Neuronal stem cell (in vitro differentiated cells): ENCODE measurements around the gene FER1L5.

Source experiments
- DNase-seq: peaks from one replicate; pipeline ENCODE4 v3.0.0-alpha.2; 2013; ENCODE audit warnings: low spot score
- H2AFZ ChIP-seq: one replicate; pipeline ENCODE4 v1.6.1; 2013; ENCODE audit warnings: mild to moderate bottlenecking, low read length, inconsistent platforms
- H2AK5ac ChIP-seq: 2 replicates; pipeline ENCODE4 v1.6.1; 2013; ENCODE audit warnings: low read depth, mild to moderate bottlenecking, inconsistent platforms, low read length, moderate library complexity, mixed read lengths
- H2BK120ac ChIP-seq: 2 replicates; pipeline ENCODE4 v1.6.1; 2013; ENCODE audit warnings: low read depth, mild to moderate bottlenecking, inconsistent platforms, low read length, moderate library complexity, mixed read lengths
- H2BK12ac ChIP-seq: one replicate; pipeline ENCODE4 v1.6.1; 2013; ENCODE audit warnings: low read length, inconsistent platforms
- H2BK15ac ChIP-seq: 2 replicates; pipeline ENCODE4 v1.6.1; 2013; ENCODE audit warnings: mild to moderate bottlenecking, low read length, inconsistent platforms, mixed read lengths
- H2BK5ac ChIP-seq: one replicate; pipeline ENCODE4 v1.6.1; 2013; ENCODE audit warnings: inconsistent platforms, mild to moderate bottlenecking, low read length, moderate library complexity
- H3K14ac ChIP-seq: one replicate; pipeline ENCODE4 v1.6.1; 2013; ENCODE audit warnings: low read length, inconsistent platforms
- H3K18ac ChIP-seq: 2 replicates; pipeline ENCODE4 v1.6.1; 2013; ENCODE audit warnings: low read length, inconsistent platforms
- H3K23ac ChIP-seq: 2 replicates; pipeline ENCODE4 v1.6.1; 2013; ENCODE audit warnings: low read depth, mild to moderate bottlenecking, mixed read lengths, low read length, inconsistent platforms; ENCODE audit not compliant: poor library complexity
- H3K27ac ChIP-seq: replicated peaks from 3 replicates; pipeline ENCODE4 v1.5.1; 2013; ENCODE audit warnings: low read length, inconsistent platforms
- H3K27me3 ChIP-seq, 3 experiments: 2 replicates each; pipeline ENCODE4 v1.6.1; 2013; ENCODE audit warnings: low read length in 3 of 3, mild to moderate bottlenecking in 2 of 3, inconsistent platforms in 1 of 3, low read depth in 1 of 3, mixed read lengths in 1 of 3, moderate library complexity in 1 of 3; ENCODE audit not compliant: control insufficient read depth in 3 of 3, insufficient read depth in 3 of 3
- H3K36me3 ChIP-seq, 2 donors: replicated peaks in 1 of 2; 2 replicates each; pipeline ENCODE4 v1.6.1; 2013; ENCODE audit warnings: low read length in 2 of 2; ENCODE audit not compliant: control insufficient read depth in 2 of 2, insufficient read depth in 2 of 2
- H3K4ac ChIP-seq: 2 replicates; pipeline ENCODE4 v1.6.1; 2013; ENCODE audit warnings: inconsistent platforms, mild to moderate bottlenecking, low read length, moderate library complexity
- H3K4me1 ChIP-seq, 2 donors: 1 replicate in 1 of 2; 2 replicates in 1 of 2; pipeline ENCODE4 v1.6.1; 2013; ENCODE audit warnings: low read length in 2 of 2, low read depth in 1 of 2; ENCODE audit not compliant: control insufficient read depth in 2 of 2, insufficient read depth in 1 of 2
- H3K4me2 ChIP-seq: one replicate; pipeline ENCODE4 v1.6.1; 2013; ENCODE audit warnings: mild to moderate bottlenecking, low read length, inconsistent platforms; ENCODE audit not compliant: insufficient read depth, poor library complexity, severe bottlenecking
- H3K4me3 ChIP-seq, 2 donors: 2 replicates each; pipeline ENCODE4 v1.5.1; 2013; ENCODE audit warnings: low read length in 2 of 2, mild to moderate bottlenecking in 2 of 2, inconsistent platforms in 1 of 2, moderate library complexity in 1 of 2
- H3K79me1 ChIP-seq: one replicate; pipeline ENCODE4 v1.6.1; 2013; ENCODE audit warnings: low read depth, mild to moderate bottlenecking, inconsistent platforms, low read length, moderate library complexity
- H3K9ac ChIP-seq: one replicate; pipeline ENCODE4 v1.6.1; 2013; ENCODE audit warnings: mild to moderate bottlenecking, low read depth, low read length, inconsistent platforms; ENCODE audit not compliant: poor library complexity
- H3K9me3 ChIP-seq, 2 donors: replicated peaks in 1 of 2; 2 replicates each; pipeline versions ENCODE3 to v1.6.1; 2013; ENCODE audit warnings: low read length in 2 of 2, mild to moderate bottlenecking in 2 of 2, inconsistent platforms in 1 of 2, low read depth in 1 of 2, mixed read lengths in 1 of 2, moderate library complexity in 1 of 2; ENCODE audit not compliant: control insufficient read depth in 2 of 2, insufficient read depth in 1 of 2
- H4K8ac ChIP-seq: one replicate; pipeline ENCODE4 v1.6.1; 2013; ENCODE audit warnings: low read depth, mild to moderate bottlenecking, inconsistent platforms, low read length, moderate library complexity
- H4K91ac ChIP-seq: one replicate; pipeline ENCODE4 v1.6.1; 2013; ENCODE audit warnings: low read length, low read depth, mild to moderate bottlenecking, inconsistent platforms; ENCODE audit not compliant: poor library complexity
- WGBS, 2 donors: extraction: QIAGEN DNeasy Blood & Tissue Kit; methylation state at CpG; one replicate each; pipeline ENCODE4 v1.1.7; 2013; ENCODE audit warnings: missing lambda C conversion rate in 2 of 2, mixed read lengths in 1 of 2; ENCODE audit not compliant: insufficient read length in 2 of 2, insufficient replicate concordance in 1 of 2; ENCODE audit errors: extremely low coverage in 2 of 2; 5-methylcytosine and 5-hydroxymethylcytosine counted together

Gene FER1L5

DNA sequence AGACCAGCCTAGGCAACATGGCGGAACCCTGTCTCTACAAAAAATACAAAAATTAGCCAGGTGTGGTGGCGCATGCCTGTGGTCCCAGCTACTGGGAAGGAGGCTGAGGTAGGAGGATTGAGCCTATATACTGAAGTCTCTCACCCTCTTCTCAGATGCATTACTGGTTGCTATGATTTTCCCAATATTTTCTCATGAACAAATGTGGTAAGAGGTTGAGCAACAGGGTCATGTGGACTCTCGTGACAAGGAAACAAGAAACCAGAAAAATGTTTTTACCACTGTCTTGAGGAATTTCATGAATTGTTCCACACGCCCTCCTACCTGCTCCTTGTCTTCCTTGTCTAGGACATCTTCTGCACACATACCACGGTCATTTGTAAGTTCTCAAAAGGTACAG is 84.9 kb downstream of the FER1L5 start:
- Histone ChIP-seq H3K4me2 (no peak overlapping the region), H3K27ac (no peak overlapping the region), H4K91ac (no peak overlapping the region), H3K9me3 (no peaks in the 10 kb centered on the region), H4K8ac (no peak overlapping the region), H2BK12ac (no peak overlapping the region), H2BK5ac (no peak overlapping the region), H3K79me1 (peaks cover 2% of the 10 kb centered on the region), H3K4me3 (no peak overlapping the region), H3K14ac (no peak overlapping the region), H3K9ac (no peak overlapping the region), H3K27me3 (no peaks in the 10 kb centered on the region), H2AFZ (no peak overlapping the region), H2AK5ac (no peak overlapping the region), H3K4me1 (no peaks in the 10 kb centered on the region), H3K23ac (no peak overlapping the region), H2BK15ac (no peak overlapping the region), H3K4ac (no peak overlapping the region), H3K18ac (no peak overlapping the region), H3K36me3 (peaks cover 15 to 76% of the 10 kb centered on the region in 2 donors), H2BK120ac (no peak overlapping the region)
- WGBS, 2 donors: no CpG with 5 or more reads among the region's 5 CpGs
- DNase-seq: no peak

- no peak overlapping the region for H3K9ac ChIP-seq
- H3K4me1 ChIP-seq: no peaks in the 10 kb centered on the region
- H3K14ac ChIP-seq: no peak overlapping the region
- H3K9me3 ChIP-seq: no peaks in the 10 kb centered on the region
- H2BK120ac ChIP-seq: no peak overlapping the region
- no peak for DNase-seq
- H3K23ac ChIP-seq: no peak overlapping the region
- H2BK5ac ChIP-seq: no peak overlapping the region
- H3K18ac ChIP-seq: no peak overlapping the region
- H3K36me3 ChIP-seq: peaks cover 27 to 85% of the 10 kb centered on the region in 2 donors
- no peak overlapping the region for H3K4me2 ChIP-seq
- no peak overlapping the region for H2AFZ ChIP-seq
- no peak overlapping the region for H3K27ac ChIP-seq
- no peak overlapping the region for H3K4ac ChIP-seq
- no peak overlapping the region for H2AK5ac ChIP-seq
- peaks cover 2% of the 10 kb centered on the region for H3K79me1 ChIP-seq
- H3K27me3 ChIP-seq: no peaks in the 10 kb centered on the region
- H2BK12ac ChIP-seq: no peak overlapping the region
- no peak overlapping the region for H4K8ac ChIP-seq
- no peak overlapping the region for H4K91ac ChIP-seq
- WGBS, 2 donors: no CpG with 5 or more reads among the region's 7 CpGs
- no peak overlapping the region for H3K4me3 ChIP-seq
- no peak overlapping the region for H2BK15ac ChIP-seq
These were observed 87.2 kb downstream of the FER1L5 start for GRCh38 chr2:96729748-96730147.

GRCh38 chr2:96730212-96730611 is 87.6 kb downstream of the FER1L5 start:
- Histone ChIP-seq H3K14ac (no peak overlapping the region), H2BK5ac (no peak overlapping the region), H3K27me3 (no peaks in the 10 kb centered on the region), H4K8ac (no peak overlapping the region), H2BK12ac (no peak overlapping the region), H2AFZ (no peak overlapping the region), H3K9me3 (no peaks in the 10 kb centered on the region), H3K9ac (peak overlapping the region; percentile 36), H3K4me1 (no peaks in the 10 kb centered on the region), H3K23ac (no peak overlapping the region), H2AK5ac (no peak overlapping the region), H3K79me1 (peaks cover 2% of the 10 kb centered on the region), H3K18ac (no peak overlapping the region), H3K4me3 (no peak overlapping the region), H3K4me2 (no peak overlapping the region), H2BK120ac (no peak overlapping the region), H3K27ac (no peak overlapping the region), H3K36me3 (peaks cover 27 to 90% of the 10 kb centered on the region in 2 donors), H2BK15ac (no peak overlapping the region), H4K91ac (no peak overlapping the region), H3K4ac (no peak overlapping the region)
- no peak for DNase-seq
- WGBS, 2 donors: no CpG with 5 or more reads among the region's 2 CpGs

- peaks cover under 1 to 2% of the 10 kb centered on the region in 2 donors for H3K4me1 ChIP-seq
- WGBS, 2 donors: no CpG with 5 or more reads among the region's 3 CpGs
- H3K36me3 ChIP-seq: peaks cover 31 to 90% of the 10 kb centered on the region in 2 donors
- H2AFZ ChIP-seq: no peak overlapping the region
- H2BK12ac ChIP-seq: no peak overlapping the region
- no peak overlapping the region for H2BK5ac ChIP-seq
- no peak overlapping the region for H2BK120ac ChIP-seq
- H3K4me2 ChIP-seq: no peak overlapping the region
- no peaks in the 10 kb centered on the region for H3K27me3 ChIP-seq
- no peak for DNase-seq
- no peak overlapping the region for H3K18ac ChIP-seq
- no peak overlapping the region for H3K14ac ChIP-seq
- no peak overlapping the region for H4K8ac ChIP-seq
- H3K79me1 ChIP-seq: no peaks in the 10 kb centered on the region
- no peak overlapping the region for H3K4ac ChIP-seq
- H3K23ac ChIP-seq: no peak overlapping the region
- H3K9me3 ChIP-seq: no peaks in the 10 kb centered on the region
- H2AK5ac ChIP-seq: no peak overlapping the region
- H3K4me3 ChIP-seq: no peak overlapping the region
- no peak overlapping the region for H3K9ac ChIP-seq
- H4K91ac ChIP-seq: no peak overlapping the region
- no peak overlapping the region for H2BK15ac ChIP-seq
- no peak overlapping the region for H3K27ac ChIP-seq
These were observed 91.4 kb downstream of the FER1L5 start for GRCh38 chr2:96733931-96734330.
